K562 (cell line): Measurements from ENCODE around the gene SLC1A5. TPM values are rescaled to one million over a fixed set of nuclear protein-coding genes. Genes with fewer than 3 reads are reported as not detected.
A peak's percentile ranks its signal among the peaks of the same experiment; 100 is the strongest.

ENCODE experiments used
- BCOR ChIP-seq: fragments of 450-650 bp; IDR thresholded peaks from 2 replicates; pipeline ENCODE4 v1.6.1; 2016
- ETV6 ChIP-seq, 3 experiments: fragments of 150-350 bp in 1 of 3; sonication (generic) in 1 of 3; formaldehyde crosslinking in 1 of 3; IDR thresholded peaks; 2 replicates each; pipeline versions ENCODE4 v1.6.1 to v1.8.0; 2014 to 2022; ENCODE audit warnings: borderline replicate concordance in 2 of 3, low read depth in 2 of 3, antibody characterized with exemption in 1 of 3, low read length in 1 of 3, mild to moderate bottlenecking in 1 of 3, missing genetic modification reagents in 1 of 3
- KAT7 ChIP-seq: sonication (generic); formaldehyde crosslinking; IDR thresholded peaks from 2 replicates; pipeline ENCODE4 v1.8.0; 2022; ENCODE audit warnings: missing genetic modification reagents, mild to moderate bottlenecking, borderline replicate concordance
- NCOR1 ChIP-seq: fragments of 450-650 bp; IDR thresholded peaks from 2 replicates; pipeline ENCODE4 v1.6.1; 2016; ENCODE audit warnings: mild to moderate bottlenecking, moderate library complexity
- NONO ChIP-seq, 2 experiments: fragments of 200-400 bp in 1 of 2; fragments of 450-650 bp in 1 of 2; formaldehyde crosslinking in 1 of 2; IDR thresholded peaks; 2 replicates each; pipeline ENCODE4 v1.6.1; 2017; ENCODE audit warnings: low read depth in 2 of 2, mild to moderate bottlenecking in 2 of 2, moderate library complexity in 2 of 2, low read length in 1 of 2
- RBM25 ChIP-seq: fragments of 200-400 bp; formaldehyde crosslinking; IDR thresholded peaks from 2 replicates; pipeline ENCODE4 v1.6.1; 2018; ENCODE audit warnings: low read length, low read depth, moderate library complexity; ENCODE audit not compliant: severe bottlenecking
- SUPT5H ChIP-seq: fragments of 450-650 bp; IDR thresholded peaks from 2 replicates; pipeline ENCODE4 v1.6.1; 2016
- TEAD1 ChIP-seq, 2 experiments: fragments of 450-650 bp in 1 of 2; sonication (generic) in 1 of 2; formaldehyde crosslinking; IDR thresholded peaks; 2 replicates each; pipeline versions ENCODE4 v1.4.0 to v1.8.0; 2020 to 2022; ENCODE audit warnings: mild to moderate bottlenecking in 2 of 2, missing genetic modification reagents in 1 of 2
- TRIM28 ChIP-seq: fragments of 450-650 bp; IDR thresholded peaks from 2 replicates; pipeline ENCODE4 v1.6.1; 2017
- ZBTB7A ChIP-seq: IDR thresholded peaks from 2 replicates; pipeline ENCODE4 v1.6.1; 2011; ENCODE audit warnings: low read depth, mild to moderate bottlenecking, low read length, moderate library complexity, borderline replicate concordance; ENCODE audit not compliant: control insufficient read depth
- ZNF133 ChIP-seq: fragments of 250-450 bp; sonication (Bioruptor Pico); IDR thresholded peaks from 2 replicates; pipeline ENCODE4 v1.4.0; 2020; ENCODE audit warnings: mild to moderate bottlenecking
- ZNF436 ChIP-seq: fragments of 250-450, 450-650 bp; sonication (Bioruptor Pico); formaldehyde crosslinking; IDR thresholded peaks from 2 replicates; pipeline ENCODE4 v1.7.0; 2020; ENCODE audit warnings: mild to moderate bottlenecking
- polyA plus RNA-seq, 8 experiments: library from polyadenylated mRNA; depleted of rRNA in 4 of 8; stranded (reverse) in 5 of 8; unstranded in 3 of 8; fragments of >200 nt; fragmentation: Nextera tagmentation in 2 of 8; fragmentation: Illumina TruSeq in 1 of 8; extraction: Ambion mirVana in 2 of 8; extraction: Trizol in 1 of 8; gene quantifications; 2 replicates each; pipeline versions ENCODE4 v1.2.1 to v1.2.3, GENCODE V29; 2011 to 2014; ENCODE audit warnings: inconsistent platforms in 1 of 8, missing spikeins in 1 of 8
- total RNA-seq, 7 experiments: library from RNA; depleted of rRNA in 6 of 7; stranded (reverse); fragments of >200 nt in 6 of 7; fragmentation: Illumina TruSeq in 2 of 7; extraction: Trizol in 2 of 7; gene quantifications; 2 replicates each; pipeline versions ENCODE4 v1.2.1 to v1.2.3, GENCODE V29; 2011 to 2021; ENCODE audit warnings: low replicate concordance in 1 of 7
- TF ChIP-seq, protein P1 (sequence below): sonication (generic); IDR thresholded peaks from 2 replicates; pipeline ENCODE4 v1.6.1; 2016
- TF ChIP-seq, protein P2 (sequence below), 2 experiments: fragments of 250-450 bp in 1 of 2; fragments of 450-650 bp in 1 of 2; sonication (Bioruptor Pico) in 1 of 2; IDR thresholded peaks; 2 replicates each; pipeline versions ENCODE4 v1.6.1 to v1.8.0; 2016 to 2021; ENCODE audit warnings: mild to moderate bottlenecking in 2 of 2, moderate library complexity in 2 of 2, missing compliant biosample characterization in 1 of 2, missing genetic modification characterization in 1 of 2
- TF ChIP-seq, protein P3 (sequence below), 2 experiments: fragments of 200-800 bp in 1 of 2; sonication (Bioruptor generic) in 1 of 2; sonication (generic) in 1 of 2; formaldehyde crosslinking in 1 of 2; IDR thresholded peaks in 1 of 2; conservative IDR thresholded peaks in 1 of 2; 2 replicates each; pipeline versions ENCODE4 v1.5.0 to v1.6.1; 2016 to 2020; ENCODE audit warnings: missing compliant biosample characterization in 1 of 2, missing genetic modification characterization in 1 of 2, missing genetic modification reagents in 1 of 2
- TF ChIP-seq, protein P4 (sequence below), 2 experiments: IDR thresholded peaks in 1 of 2; conservative IDR thresholded peaks in 1 of 2; 2 replicates each; pipeline ENCODE4 v1.6.1; 2016; ENCODE audit warnings: low read depth in 2 of 2, mild to moderate bottlenecking in 1 of 2, missing compliant biosample characterization in 1 of 2, missing genetic modification characterization in 1 of 2, moderate library complexity in 1 of 2
- TF ChIP-seq, protein P5 (sequence below): fragments of 250-450 bp; sonication (Bioruptor Pico); IDR thresholded peaks from 2 replicates; pipeline ENCODE4 v1.4.0; 2020

SLC1A5 gene
- total and polyA plus RNA-seq, 9 of the 15 experiments (the other 6 are each of a cell fraction or from before 2014, with no cell fraction given), result 31.2 to 417 (median 134) TPM

DNA sequence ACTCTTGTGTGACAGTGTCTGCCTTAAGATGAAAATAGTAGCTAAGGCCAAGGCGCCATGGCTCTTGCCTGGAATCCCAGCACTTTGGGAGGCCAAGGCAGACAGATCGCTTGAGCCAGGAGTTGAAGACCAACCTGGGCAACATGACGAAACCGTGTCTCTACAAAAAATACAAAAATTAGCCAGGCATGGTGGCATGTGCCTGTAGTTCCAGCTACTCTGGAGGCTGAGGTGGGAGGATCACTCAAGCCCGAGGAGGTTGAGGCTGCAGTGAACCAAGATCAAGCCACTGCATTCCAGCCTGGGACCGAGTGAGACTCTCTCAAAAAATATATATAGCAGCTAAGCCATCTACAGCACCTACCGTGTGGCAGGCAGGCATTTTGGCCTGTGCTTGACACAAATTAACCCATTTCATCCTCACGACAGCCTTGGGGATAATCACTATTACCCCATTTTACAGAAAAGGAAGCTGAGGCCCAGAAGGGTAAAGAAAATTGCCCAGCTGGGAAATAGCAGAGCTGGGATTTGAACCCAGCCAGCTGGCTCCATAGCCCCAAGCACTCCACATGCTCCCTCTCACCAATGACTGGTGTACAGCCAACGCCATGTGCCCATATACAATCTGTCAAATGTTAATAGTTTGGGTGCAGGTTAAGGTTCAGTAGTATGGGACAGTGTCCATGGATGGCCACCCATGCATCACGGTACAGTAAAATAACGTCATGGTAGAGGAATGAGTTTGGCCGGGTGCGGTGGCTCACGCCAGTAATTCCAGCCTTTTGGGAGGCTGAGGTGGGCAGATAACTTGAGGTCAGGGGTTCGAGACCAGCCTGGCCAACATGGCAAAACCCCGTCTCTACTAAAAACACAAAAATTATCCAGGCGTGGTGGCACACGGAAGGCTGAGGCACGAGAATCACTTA is 3.1 kb downstream of the SLC1A5 start (continued):
- TF ChIP-seq, protein P1, sequence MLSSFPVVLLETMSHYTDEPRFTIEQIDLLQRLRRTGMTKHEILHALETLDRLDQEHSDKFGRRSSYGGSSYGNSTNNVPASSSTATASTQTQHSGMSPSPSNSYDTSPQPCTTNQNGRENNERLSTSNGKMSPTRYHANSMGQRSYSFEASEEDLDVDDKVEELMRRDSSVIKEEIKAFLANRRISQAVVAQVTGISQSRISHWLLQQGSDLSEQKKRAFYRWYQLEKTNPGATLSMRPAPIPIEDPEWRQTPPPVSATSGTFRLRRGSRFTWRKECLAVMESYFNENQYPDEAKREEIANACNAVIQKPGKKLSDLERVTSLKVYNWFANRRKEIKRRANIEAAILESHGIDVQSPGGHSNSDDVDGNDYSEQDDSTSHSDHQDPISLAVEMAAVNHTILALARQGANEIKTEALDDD, result no peak
- TF ChIP-seq TEAD1 (CRISPR knock-in tag; IDR thresholded peaks at IDR 0.05) (0 out of 4 replicates have a peak, but pooled peaks of 1 of the 2 experiments have one; percentile 5), NONO (IDR thresholded peaks at IDR 0.05; ENCODE audit: low read depth in 2 of 2, low read length in 1 of 2) (no peak), ETV6 (IDR thresholded peaks at IDR 0.05; ENCODE audit: borderline replicate concordance in 1 of 2, low read depth in 2 of 2, low read length in 1 of 2) (no peak), ETV6 (CRISPR knock-in tag; IDR thresholded peaks at IDR 0.05; ENCODE audit: borderline replicate concordance) (peak; percentile 70; the same call in 1 of the 2 replicates), TRIM28 (no peak), ZNF133 (CRISPR knock-in tag) (no peak), ZNF436 (no peak), KAT7 (CRISPR knock-in tag) (peak; percentile 18; the same call in 1 of the 2 replicates), SUPT5H (0 out of 2 replicates have a peak, but pooled peaks have one; percentile 22), NCOR1 (no peak), ZBTB7A (no peak), RBM25 (peak; percentile 70), BCOR (no peak)
- TF ChIP-seq, protein P2, sequence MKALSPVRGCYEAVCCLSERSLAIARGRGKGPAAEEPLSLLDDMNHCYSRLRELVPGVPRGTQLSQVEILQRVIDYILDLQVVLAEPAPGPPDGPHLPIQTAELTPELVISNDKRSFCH (CRISPR knock-in tag; IDR thresholded peaks at IDR 0.05), result no peak
- TF ChIP-seq, protein P2 (tag; IDR thresholded peaks at IDR 0.05), result no peak
- TF ChIP-seq, protein P3, sequence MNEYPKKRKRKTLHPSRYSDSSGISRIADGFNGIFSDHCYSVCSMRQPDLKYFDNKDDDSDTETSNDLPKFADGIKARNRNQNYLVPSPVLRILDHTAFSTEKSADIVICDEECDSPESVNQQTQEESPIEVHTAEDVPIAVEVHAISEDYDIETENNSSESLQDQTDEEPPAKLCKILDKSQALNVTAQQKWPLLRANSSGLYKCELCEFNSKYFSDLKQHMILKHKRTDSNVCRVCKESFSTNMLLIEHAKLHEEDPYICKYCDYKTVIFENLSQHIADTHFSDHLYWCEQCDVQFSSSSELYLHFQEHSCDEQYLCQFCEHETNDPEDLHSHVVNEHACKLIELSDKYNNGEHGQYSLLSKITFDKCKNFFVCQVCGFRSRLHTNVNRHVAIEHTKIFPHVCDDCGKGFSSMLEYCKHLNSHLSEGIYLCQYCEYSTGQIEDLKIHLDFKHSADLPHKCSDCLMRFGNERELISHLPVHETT (CRISPR knock-in tag; conservative IDR thresholded peaks at IDR 0.05 in 1 of 2, IDR thresholded peaks at IDR 0.05 in 1 of 2), result no peak
- TF ChIP-seq, protein P4, sequence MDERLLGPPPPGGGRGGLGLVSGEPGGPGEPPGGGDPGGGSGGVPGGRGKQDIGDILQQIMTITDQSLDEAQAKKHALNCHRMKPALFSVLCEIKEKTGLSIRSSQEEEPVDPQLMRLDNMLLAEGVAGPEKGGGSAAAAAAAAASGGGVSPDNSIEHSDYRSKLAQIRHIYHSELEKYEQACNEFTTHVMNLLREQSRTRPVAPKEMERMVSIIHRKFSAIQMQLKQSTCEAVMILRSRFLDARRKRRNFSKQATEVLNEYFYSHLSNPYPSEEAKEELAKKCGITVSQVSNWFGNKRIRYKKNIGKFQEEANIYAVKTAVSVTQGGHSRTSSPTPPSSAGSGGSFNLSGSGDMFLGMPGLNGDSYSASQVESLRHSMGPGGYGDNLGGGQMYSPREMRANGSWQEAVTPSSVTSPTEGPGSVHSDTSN (CRISPR knock-in tag; IDR thresholded peaks at IDR 0.05; ENCODE audit: low read depth), result no peak
- TF ChIP-seq, protein P4 (tag; conservative IDR thresholded peaks at IDR 0.05; ENCODE audit: low read depth), result no peak
- TF ChIP-seq, protein P5, sequence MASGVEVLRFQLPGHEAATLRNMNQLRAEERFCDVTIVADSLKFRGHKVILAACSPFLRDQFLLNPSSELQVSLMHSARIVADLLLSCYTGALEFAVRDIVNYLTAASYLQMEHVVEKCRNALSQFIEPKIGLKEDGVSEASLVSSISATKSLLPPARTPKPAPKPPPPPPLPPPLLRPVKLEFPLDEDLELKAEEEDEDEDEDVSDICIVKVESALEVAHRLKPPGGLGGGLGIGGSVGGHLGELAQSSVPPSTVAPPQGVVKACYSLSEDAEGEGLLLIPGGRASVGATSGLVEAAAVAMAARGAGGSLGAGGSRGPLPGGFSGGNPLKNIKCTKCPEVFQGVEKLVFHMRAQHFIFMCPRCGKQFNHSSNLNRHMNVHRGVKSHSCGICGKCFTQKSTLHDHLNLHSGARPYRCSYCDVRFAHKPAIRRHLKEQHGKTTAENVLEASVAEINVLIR, result no peak
